H1 (cell line): ENCODE results near the gene HLA-F. TPM values are rescaled to one million over a fixed set of nuclear protein-coding genes. Genes with fewer than 3 reads are reported as not detected.
A peak's percentile ranks its signal among the peaks of the same experiment; 100 is the strongest.

Experiments used
- CTCF ChIA-PET: fragments of 300-600 bp; sonication (Branson Sonifier 250); formaldehyde crosslinking; loops from one replicate; lab custom pipeline; 2021; ENCODE audit not compliant: partially characterized antibody; lab: Charles Lee
- POLR2A ChIA-PET: fragments of 300-600 bp; sonication (Branson Sonifier 250); formaldehyde crosslinking; loops from one replicate; lab custom pipeline; 2021; ENCODE audit warnings: inconsistent platforms; ENCODE audit not compliant: partially characterized antibody; lab: Charles Lee
- DNase-seq, 2 experiments: peaks; one replicate each; pipeline versions ENCODE4 v3.0.0 to v3.0.0-alpha.2; 2010 to 2022; ENCODE audit warnings: low spot score in 2 of 2, low read depth in 1 of 2, mixed read lengths in 1 of 2
- FAIRE-seq: peaks from 2 replicates; lab custom pipeline; 2011; peaks lifted over from hg19 to GRCh38; lab: Jason Lieb, UNC
- H2AFZ ChIP-seq: 2 replicates; pipeline ENCODE4 v1.8.1; 2012; ENCODE audit warnings: low read length, inconsistent platforms
- H2AK5ac ChIP-seq: 2 replicates; pipeline ENCODE4 v1.6.1; 2013; ENCODE audit warnings: low read depth, low read length
- H2BK120ac ChIP-seq: replicated peaks from 2 replicates; pipeline ENCODE3; 2013; ENCODE audit warnings: low read depth, low read length, inconsistent platforms
- H2BK12ac ChIP-seq: 2 replicates; pipeline ENCODE4 v1.6.1; 2013; ENCODE audit warnings: low read depth, low read length
- H2BK15ac ChIP-seq: 2 replicates; pipeline ENCODE4 v1.6.1; 2013; ENCODE audit warnings: low read length
- H2BK20ac ChIP-seq: 2 replicates; pipeline ENCODE4 v1.6.1; 2013; ENCODE audit warnings: low read length
- H2BK5ac ChIP-seq: 2 replicates; pipeline ENCODE4 v1.6.1; 2013; ENCODE audit warnings: low read depth, low read length
- H3K14ac ChIP-seq: 2 replicates; pipeline ENCODE4 v1.6.1; 2013; ENCODE audit warnings: inconsistent platforms; ENCODE audit not compliant: insufficient read length
- H3K18ac ChIP-seq: 2 replicates; pipeline ENCODE4 v1.6.1; 2013; ENCODE audit warnings: low read length; ENCODE audit errors: extremely low read depth
- H3K23ac ChIP-seq: 2 replicates; pipeline ENCODE4 v1.6.1; 2013; ENCODE audit warnings: inconsistent platforms; ENCODE audit not compliant: insufficient read length
- H3K23me2 ChIP-seq: 2 replicates; pipeline ENCODE4 v1.6.1; 2013; ENCODE audit warnings: low read depth, low read length
- H3K27ac ChIP-seq: 2 replicates; pipeline ENCODE4 v1.6.1; 2011; ENCODE audit warnings: low read depth, low read length, inconsistent platforms
- H3K27me3 ChIP-seq, 4 experiments: replicated peaks in 1 of 4; 1 replicate in 1 of 4; 2 replicates in 3 of 4; pipeline versions ENCODE4 v1.6.1 to v1.8.1; 2011 to 2013; ENCODE audit warnings: low read length in 3 of 4, mild to moderate bottlenecking in 3 of 4, inconsistent platforms in 2 of 4, mixed read lengths in 2 of 4, moderate library complexity in 1 of 4; ENCODE audit not compliant: control insufficient read depth in 3 of 4, insufficient read depth in 3 of 4; ENCODE audit errors: extremely low read depth in 1 of 4
- H3K36me3 ChIP-seq, 4 experiments: 2 replicates each; pipeline versions ENCODE4 v1.6.1 to v1.8.1; 2011 to 2013; ENCODE audit warnings: mild to moderate bottlenecking in 4 of 4, low read length in 3 of 4, moderate library complexity in 2 of 4, control low read depth in 1 of 4, inconsistent platforms in 1 of 4; ENCODE audit not compliant: insufficient read depth in 4 of 4, control insufficient read depth in 2 of 4
- H3K4ac ChIP-seq: replicated peaks from 2 replicates; pipeline ENCODE3; 2013; ENCODE audit warnings: low read length, low read depth, mixed read lengths, inconsistent platforms; ENCODE audit not compliant: insufficient read length
- H3K4me1 ChIP-seq, 4 experiments: replicated peaks in 1 of 4; 1 replicate in 1 of 4; 2 replicates in 3 of 4; pipeline versions ENCODE4 v1.6.1 to v1.8.1; 2011 to 2013; ENCODE audit warnings: low read length in 3 of 4, inconsistent platforms in 2 of 4, mixed read lengths in 1 of 4; ENCODE audit not compliant: insufficient read depth in 4 of 4, control insufficient read depth in 3 of 4
- H3K4me2 ChIP-seq, 2 experiments: 2 replicates each; pipeline versions ENCODE4 v1.6.1 to v1.8.1; 2011 to 2013; ENCODE audit warnings: low read depth in 2 of 2, low read length in 2 of 2, control low read depth in 1 of 2, inconsistent platforms in 1 of 2, mild to moderate bottlenecking in 1 of 2; ENCODE audit not compliant: insufficient read depth in 1 of 2
- H3K4me3 ChIP-seq, 4 experiments: fragments of 200-600, 300-600 bp in 1 of 4; sonication (generic), shearing (Covaris generic), sonication (Bioruptor Twin) in 1 of 4; 2 replicates each; pipeline versions ENCODE4 v1.5.1 to v1.8.1; 2011 to 2016; ENCODE audit warnings: low read length in 4 of 4, low read depth in 3 of 4, control low read depth in 2 of 4, inconsistent platforms in 2 of 4, mild to moderate bottlenecking in 2 of 4, mixed read lengths in 1 of 4, moderate library complexity in 1 of 4; ENCODE audit not compliant: insufficient read depth in 2 of 4; ENCODE audit errors: extremely low read depth in 1 of 4
- H3K56ac ChIP-seq: replicated peaks from 2 replicates; pipeline ENCODE3; 2013; ENCODE audit warnings: low read depth, mild to moderate bottlenecking, mixed read lengths, low read length, inconsistent platforms; ENCODE audit not compliant: insufficient read length
- H3K79me1 ChIP-seq: 2 replicates; pipeline ENCODE4 v1.6.1; 2013; ENCODE audit warnings: low read depth, low read length, control low read depth
- H3K79me2 ChIP-seq, 2 experiments: 2 replicates each; pipeline versions ENCODE4 v1.6.1 to v1.8.1; 2012 to 2013; ENCODE audit warnings: low read length in 2 of 2, mild to moderate bottlenecking in 2 of 2, inconsistent platforms in 1 of 2; ENCODE audit not compliant: insufficient read depth in 2 of 2, control insufficient read depth in 1 of 2
- H3K9ac ChIP-seq, 4 experiments: replicated peaks in 1 of 4; 1 replicate in 1 of 4; 2 replicates in 3 of 4; pipeline versions ENCODE4 v1.6.1 to v1.8.1; 2011 to 2013; ENCODE audit warnings: low read depth in 3 of 4, low read length in 3 of 4, control low read depth in 2 of 4, mild to moderate bottlenecking in 2 of 4, moderate library complexity in 2 of 4, inconsistent platforms in 1 of 4; ENCODE audit errors: extremely low read depth in 1 of 4
- H3K9me3 ChIP-seq, 2 experiments: 2 replicates each; pipeline versions ENCODE4 v1.6.1 to v1.8.1; 2012 to 2013; ENCODE audit warnings: mild to moderate bottlenecking in 2 of 2, moderate library complexity in 2 of 2, control low read depth in 1 of 2, inconsistent platforms in 1 of 2, low read depth in 1 of 2, low read length in 1 of 2, mixed read lengths in 1 of 2; ENCODE audit not compliant: insufficient read depth in 2 of 2
- H4K20me1 ChIP-seq, 2 experiments: replicated peaks in 1 of 2; 2 replicates each; pipeline versions ENCODE3 to v1.8.1; 2011 to 2013; ENCODE audit warnings: inconsistent platforms in 2 of 2, low read length in 2 of 2, mild to moderate bottlenecking in 1 of 2; ENCODE audit not compliant: insufficient read depth in 2 of 2, control insufficient read depth in 1 of 2
- H4K5ac ChIP-seq: 2 replicates; pipeline ENCODE4 v1.6.1; 2013; ENCODE audit warnings: low read length, low read depth, mixed read lengths, inconsistent platforms; ENCODE audit not compliant: insufficient read length
- H4K8ac ChIP-seq: 2 replicates; pipeline ENCODE4 v1.8.0; 2013; ENCODE audit warnings: mild to moderate bottlenecking, moderate library complexity, low read length, inconsistent platforms; ENCODE audit not compliant: insufficient read depth; ENCODE audit errors: extremely low read depth
- H4K91ac ChIP-seq: replicated peaks from 2 replicates; pipeline ENCODE3; 2013; ENCODE audit warnings: low read length, mixed read lengths, inconsistent platforms; ENCODE audit not compliant: insufficient read length
- BRCA1 ChIP-seq: IDR thresholded peaks from 2 replicates; pipeline ENCODE4 v1.6.1; 2012; ENCODE audit warnings: low read depth, low read length, improper control_type of control experiment
- CEBPB ChIP-seq: IDR thresholded peaks from 2 replicates; pipeline ENCODE4 v1.6.1; 2012; ENCODE audit warnings: low read depth, low read length
- CHD2 ChIP-seq: IDR thresholded peaks from 2 replicates; pipeline ENCODE4 v1.6.1; 2012; ENCODE audit warnings: low read length, improper control_type of control experiment
- EGR1 ChIP-seq: IDR thresholded peaks from 2 replicates; pipeline ENCODE4 v1.6.1; 2011; ENCODE audit warnings: low read depth, low read length, borderline replicate concordance
- GTF2F1 ChIP-seq: IDR thresholded peaks from 2 replicates; pipeline ENCODE4 v1.6.1; 2012; ENCODE audit warnings: low read depth, low read length, improper control_type of control experiment, borderline replicate concordance
- SAP30 ChIP-seq: fragments of 300-600 bp; sonication (generic); IDR thresholded peaks from 2 replicates; pipeline ENCODE4 v1.7.1; 2012; ENCODE audit warnings: low read length, moderate library complexity, mild to moderate bottlenecking, inconsistent platforms; ENCODE audit not compliant: insufficient read depth, insufficient replicate concordance
- SIX5 ChIP-seq: IDR thresholded peaks from 2 replicates; pipeline ENCODE4 v1.6.1; 2011; ENCODE audit warnings: mild to moderate bottlenecking, low read depth, low read length
- SP1 ChIP-seq: IDR thresholded peaks from 2 replicates; pipeline ENCODE4 v1.6.1; 2011; ENCODE audit warnings: low read depth, low read length
- TBP ChIP-seq: IDR thresholded peaks from 2 replicates; pipeline ENCODE4 v1.6.1; 2011; ENCODE audit warnings: low read depth, low read length, improper control_type of control experiment
- WGBS, 2 experiments: shearing (Covaris generic) in 1 of 2; methylation state at CpG; one replicate each; pipeline versions ENCODE4 v1.1.6 to v1.1.7; 2013 to 2015; ENCODE audit warnings: low lambda C conversion rate in 2 of 2, mixed read lengths in 2 of 2, inconsistent platforms in 1 of 2, low coverage in 1 of 2, missing lambda C conversion rate in 1 of 2; ENCODE audit not compliant: insufficient replicate concordance in 2 of 2, insufficient coverage in 1 of 2, insufficient read length in 1 of 2; ENCODE audit errors: extremely low coverage in 1 of 2, missing lambda C conversion rate in 1 of 2; 5-methylcytosine and 5-hydroxymethylcytosine counted together
- polyA plus RNA-seq, 7 experiments: library from polyadenylated mRNA; depleted of rRNA in 3 of 7; stranded (reverse) in 5 of 7; unstranded in 2 of 7; fragments of >200 nt in 5 of 7; fragments of 200-250 nt in 2 of 7; gene quantifications; 1 replicate in 5 of 7; 2 replicates in 1 of 7; 4 replicates in 1 of 7; pipeline versions ENCODE4 v1.2.1 to v1.2.3, GENCODE V29; 2011 to 2013; ENCODE audit warnings: missing spikeins in 2 of 7, mixed read lengths in 2 of 7
- total RNA-seq: library from RNA; stranded (reverse); fragmentation: NEBNext Ultra II Directional; extraction: Animal tissue kit (Norgen Biotek cat#: 25700); gene quantifications from 2 replicates; pipeline ENCODE4 v1.2.1, GENCODE V29; 2021

Gene HLA-F
- total and polyA plus RNA-seq, 2 of the 8 experiments (the other 6 are each of a cell fraction or from before 2014, with no cell fraction given) = 9.6 to 11.7 TPM

- H3K4me1 ChIP-seq = peaks cover 0 to 3% (median 2%) of the 10 kb centered on the region in 4 experiments; a peak in 5 of 7 replicates
- H3K27me3 ChIP-seq = no peaks in the 10 kb centered on the region
- H3K79me1 ChIP-seq = no peaks in the 10 kb centered on the region
- H3K9me3 ChIP-seq = no peaks in the 10 kb centered on the region; a peak in 1 of 4 replicates
- no peak overlapping the region for H3K56ac ChIP-seq
- no peak for FAIRE-seq
- peak overlapping the region; percentile 5 for H4K91ac ChIP-seq
- H3K23me2 ChIP-seq = no peaks in the 10 kb centered on the region
- H3K27ac ChIP-seq = no peak overlapping the region
- no peak overlapping the region for H3K9ac ChIP-seq
- H3K4ac ChIP-seq = no peak overlapping the region
- no peak overlapping the region for H2BK20ac ChIP-seq
- no peak overlapping the region for H4K5ac ChIP-seq
- CTCF ChIA-PET = interaction anchor here (0.9 to 14.7 kb wide), 9 partner anchors 10 to 154 kb away, joined by 4 to 523 read pairs (median 17); partner anchors contain the start of gene MOG
- H2BK12ac ChIP-seq = peak overlapping the region; percentile 13; the same call in 1 of the 2 replicates
- H4K20me1 ChIP-seq = no peaks in the 10 kb centered on the region
- POLR2A ChIA-PET = interaction anchor here (1.2 kb wide), 1 partner anchor 62 kb away, joined by 3 read pairs; the partner anchor contains the start of gene GABBR1
- no peak overlapping the region for H4K8ac ChIP-seq
- no peak overlapping the region for H2AFZ ChIP-seq
- no peak overlapping the region for H2AK5ac ChIP-seq
- TF ChIP-seq SAP30 (no peak), TBP (no peak), EGR1 (no peak), GTF2F1 (no peak), CEBPB (no peak), SP1 (no peak), BRCA1 (no peak), CHD2 (no peak), SIX5 (no peak)
- H2BK5ac ChIP-seq = no peak overlapping the region
- no peaks in the 10 kb centered on the region for H3K36me3 ChIP-seq
- no peak for DNase-seq
- no peak overlapping the region for H2BK120ac ChIP-seq
- no peaks in the 10 kb centered on the region for H3K79me2 ChIP-seq
- H3K4me3 ChIP-seq = no peak overlapping the region
- no peak overlapping the region for H3K23ac ChIP-seq
- 76% methylated on average over 3 of the region's 3 CpGs; no CpG with 5 or more reads in 1 of the 2 experiments for WGBS, 2 experiments
- peak overlapping the region; percentile 6; the same call in 1 of the 2 replicates for H3K18ac ChIP-seq
- no peak overlapping the region for H3K14ac ChIP-seq
- H3K4me2 ChIP-seq = no peak overlapping the region
- H2BK15ac ChIP-seq = 0 out of 2 replicates have a peak overlapping the region, but pooled peaks have one; percentile 9
Observed at GRCh38 chr6:29694637-29695036, 28.6 kb upstream of the HLA-F start.
